B cell (primary cell): Measurements from ENCODE around the gene ZNF140. TPM values are rescaled to one million over a fixed set of nuclear protein-coding genes. Genes with fewer than 3 reads are reported as not detected.

Experiments
- ATAC-seq: fragments of 200-7000 bp; cut with Tn5 transposase; one replicate; pipeline ENCODE4 v1.10.0; 2021; ENCODE audit warnings: low read depth, mild to moderate bottlenecking, moderate number of reproducible peaks, moderate library complexity
- CTCF ChIA-PET: fragments of 350-600 bp; sonication (Branson Sonifier 250); formaldehyde crosslinking; loops from one replicate; lab custom pipeline; 2021; ENCODE audit warnings: antibody characterized with exemption, inconsistent platforms; lab: Charles Lee
- POLR2A ChIA-PET: fragments of 350-600 bp; sonication (Branson Sonifier 250); formaldehyde crosslinking; loops from one replicate; lab custom pipeline; 2021; ENCODE audit warnings: antibody characterized with exemption; lab: Charles Lee
- DNase-seq: peaks from one replicate; pipeline ENCODE4 v3.0.0; 2013
- H2AFZ ChIP-seq: 2 replicates; pipeline ENCODE4 v1.6.1; 2012; ENCODE audit warnings: mild to moderate bottlenecking, low read depth, low read length; ENCODE audit not compliant: insufficient read depth, poor library complexity, severe bottlenecking
- H3K27ac ChIP-seq, 2 donors: 1 replicate in 1 of 2; 2 replicates in 1 of 2; pipeline ENCODE4 v1.5.1; 2012 to 2013; ENCODE audit warnings: low read length in 2 of 2, mild to moderate bottlenecking in 2 of 2, moderate library complexity in 1 of 2
- H3K27me3 ChIP-seq, 4 experiments: fragments of 200-600 bp in 1 of 4; sonication (generic) in 1 of 4; replicated peaks in 1 of 4; 1 replicate in 2 of 4; 2 replicates in 2 of 4; pipeline versions ENCODE4 v1.6.1 to v1.7.0; 2013 to 2016; ENCODE audit warnings: low read length in 3 of 4, mild to moderate bottlenecking in 2 of 4, mixed read lengths in 1 of 4, moderate library complexity in 1 of 4; ENCODE audit not compliant: insufficient read depth in 4 of 4, control insufficient read depth in 3 of 4; ENCODE audit errors: control extremely low read depth in 1 of 4
- H3K36me3 ChIP-seq, 2 experiments: replicated peaks in 1 of 2; 1 replicate in 1 of 2; 2 replicates in 1 of 2; pipeline versions ENCODE4 v1.6.1 to v1.7.1; 2013; ENCODE audit warnings: low read length in 1 of 2; ENCODE audit not compliant: insufficient read depth in 2 of 2, control insufficient read depth in 1 of 2; ENCODE audit errors: control extremely low read depth in 1 of 2, extremely low read depth in 1 of 2
- H3K4me1 ChIP-seq, 2 donors: fragments of 200-600 bp in 1 of 2; sonication (generic) in 1 of 2; 1 replicate in 1 of 2; 2 replicates in 1 of 2; pipeline versions ENCODE4 v1.5.1 to v1.6.1; 2013 to 2017; ENCODE audit warnings: low read length in 2 of 2; ENCODE audit not compliant: control insufficient read depth in 2 of 2, insufficient read depth in 2 of 2
- H3K4me2 ChIP-seq: replicated peaks from 2 replicates; pipeline ENCODE3; 2012; ENCODE audit warnings: mild to moderate bottlenecking, low read depth, low read length; ENCODE audit not compliant: poor library complexity, severe bottlenecking
- H3K4me3 ChIP-seq, 5 experiments: fragments of 200-600 bp in 1 of 5; sonication (generic) in 1 of 5; 1 replicate in 3 of 5; 2 replicates in 2 of 5; pipeline versions ENCODE4 v1.5.1 to v1.7.0; 2011 to 2016; ENCODE audit warnings: low read length in 4 of 5, mild to moderate bottlenecking in 4 of 5, low read depth in 2 of 5, control low read depth in 1 of 5, moderate library complexity in 1 of 5; ENCODE audit not compliant: insufficient read depth in 1 of 5; ENCODE audit errors: control extremely low read depth in 1 of 5, extremely low read depth in 1 of 5
- H3K79me2 ChIP-seq: fragments of 200-600 bp; sonication (generic); one replicate; pipeline ENCODE4 v1.6.0; 2016; ENCODE audit warnings: low read length; ENCODE audit not compliant: control insufficient read depth, insufficient read depth
- H3K9ac ChIP-seq: fragments of 200-600 bp; sonication (generic); 2 replicates; pipeline ENCODE4 v1.6.1; 2017; ENCODE audit warnings: mild to moderate bottlenecking, low read length, moderate library complexity
- H3K9me3 ChIP-seq, 3 donors: one replicate each; pipeline versions ENCODE4 v1.6.1 to v1.7.1; 2013; ENCODE audit warnings: low read length in 2 of 3; ENCODE audit not compliant: control insufficient read depth in 2 of 3, insufficient read depth in 1 of 3; ENCODE audit errors: control extremely low read depth in 1 of 3
- H4K20me1 ChIP-seq: 2 replicates; pipeline ENCODE4 v1.6.0; 2012; ENCODE audit warnings: mild to moderate bottlenecking, low read length; ENCODE audit not compliant: insufficient read depth, control insufficient read depth, poor library complexity, severe bottlenecking
- H3K27ac Mint-ChIP-seq: one replicate; pipeline ENCODE4 v1.8.0; 2021; ENCODE audit warnings: mixed read lengths
- H3K27me3 Mint-ChIP-seq: one replicate; pipeline ENCODE4 v1.8.0; 2021; ENCODE audit warnings: mixed read lengths
- H3K4me1 Mint-ChIP-seq: one replicate; pipeline ENCODE4 v1.8.0; 2021; ENCODE audit warnings: mixed read lengths
- H3K4me3 Mint-ChIP-seq: one replicate; pipeline ENCODE4 v1.8.0; 2021; ENCODE audit warnings: mixed read lengths
- H3K9me3 Mint-ChIP-seq: one replicate; pipeline ENCODE4 v1.8.0; 2022; ENCODE audit warnings: mixed read lengths; ENCODE audit not compliant: insufficient read depth
- CTCF ChIP-seq: fragments of 200-600 bp; IDR thresholded peaks from one replicate; pipeline ENCODE4 v1.8.0; 2022; ENCODE audit warnings: antibody characterized with exemption, mild to moderate bottlenecking
- EZH2 ChIP-seq: IDR thresholded peaks from 2 replicates; pipeline ENCODE4 v1.6.1; 2012; ENCODE audit warnings: borderline replicate concordance, low read depth, mild to moderate bottlenecking, moderate library complexity, low read length; ENCODE audit not compliant: insufficient read depth, poor library complexity, severe bottlenecking
- WGBS: methylation state at CpG from one replicate; pipeline ENCODE4 v1.1.5; 2013; ENCODE audit warnings: missing lambda C conversion rate; ENCODE audit not compliant: insufficient coverage; 5-methylcytosine and 5-hydroxymethylcytosine counted together
- intact Hi-C: fragments of 100-400 bp; cut with micrococcal nuclease; formaldehyde crosslinking; loops from one replicate; pipeline ENCODE4 v1.10.0; 2022
- polyA plus RNA-seq: library from polyadenylated mRNA; depleted of rRNA; stranded (reverse); fragments of >200 nt; gene quantifications from 2 replicates; pipeline ENCODE4 v1.2.3, GENCODE V29; 2012
- total RNA-seq, 2 donors: library from RNA; stranded (reverse); fragments of 120-200 nt in 1 of 2; gene quantifications; 1 replicate in 1 of 2; 2 replicates in 1 of 2; pipeline versions ENCODE4 v1.2.3 to v1.2.4, GENCODE V29; 2013 to 2022

ZNF140 gene
- total and polyA plus RNA-seq, 2 donors (not counting 1 experiment from before 2014, with no cell fraction given), result 11.3 to 26.8 TPM

GRCh38 chr12:133107121-133107520, 26.4 kb downstream of the ZNF140 start:
- ChIA-PET CTCF (no interaction called here), POLR2A (no interaction called here)
- no peaks in the 10 kb centered on the region for H3K27me3 Mint-ChIP-seq
- Histone ChIP-seq H3K36me3 (peaks cover 26 to 32% of the 10 kb centered on the region in 2 experiments), H3K4me3 (peak overlapping the region in 1 of 5 experiments; percentile 42), H4K20me1 (no peaks in the 10 kb centered on the region), H3K4me2 (no peak overlapping the region), H3K9ac (no peak overlapping the region), H3K27ac (no peak overlapping the region), H3K27me3 (no peaks in the 10 kb centered on the region), H2AFZ (no peak overlapping the region), H3K79me2 (no peaks in the 10 kb centered on the region), H3K9me3 (peaks cover 42 to 96% (median 46%) of the 10 kb centered on the region in 3 donors), H3K4me1 (no peaks in the 10 kb centered on the region)
- TF ChIP-seq CTCF (no peak), EZH2 (no peak)
- peaks cover 27% of the 10 kb centered on the region for H3K9me3 Mint-ChIP-seq
- no peaks in the 10 kb centered on the region for H3K4me1 Mint-ChIP-seq
- no peak overlapping the region for H3K27ac Mint-ChIP-seq
- DNase-seq, result no peak
- no peak overlapping the region for H3K4me3 Mint-ChIP-seq
- ATAC-seq, result no peak
- intact Hi-C loops, result no loop called here
- WGBS, result no CpG with 5 or more reads among the region's 1 CpG

GRCh38 chr12:133108150-133108549, 27.4 kb downstream of the ZNF140 start:
- Mint-ChIP-seq H3K27me3 (no peaks in the 10 kb centered on the region), H3K4me3 (no peak overlapping the region), H3K9me3 (peaks cover 27% of the 10 kb centered on the region), H3K4me1 (no peaks in the 10 kb centered on the region), H3K27ac (no peak overlapping the region)
- peaks cover 43 to 87% (median 43%) of the 10 kb centered on the region in 3 donors for H3K9me3 ChIP-seq
- ChIA-PET CTCF (no interaction called here), POLR2A (no interaction called here)
- WGBS, result no CpG with 5 or more reads among the region's 2 CpGs
- H3K4me1 ChIP-seq, result no peaks in the 10 kb centered on the region
- no peaks in the 10 kb centered on the region for H4K20me1 ChIP-seq
- no peaks in the 10 kb centered on the region for H3K27me3 ChIP-seq
- intact Hi-C loops, result no loop called here
- H3K36me3 ChIP-seq, result peaks cover 22 to 25% of the 10 kb centered on the region in 2 experiments
- H3K9ac ChIP-seq, result no peak overlapping the region
- no peak overlapping the region for H2AFZ ChIP-seq
- no peak overlapping the region for H3K4me2 ChIP-seq
- peak overlapping the region in 1 of 5 experiments; percentile 30 for H3K4me3 ChIP-seq
- no peak for TF ChIP-seq CTCF
- TF ChIP-seq EZH2, result no peak
- no peaks in the 10 kb centered on the region for H3K79me2 ChIP-seq
- ATAC-seq, result no peak
- DNase-seq, result no peak
- no peak overlapping the region for H3K27ac ChIP-seq
